CD4-positive, alpha-beta T cell treated with Interleukin-17A for 4 hours (primary cell): ENCODE data around the gene TPSD1.

Experiments used
- DNase-seq: peaks from one replicate; pipeline ENCODE4 v3.0.0-alpha.2; 2020; ENCODE audit warnings: mixed read lengths

TPSD1 gene

DNA sequence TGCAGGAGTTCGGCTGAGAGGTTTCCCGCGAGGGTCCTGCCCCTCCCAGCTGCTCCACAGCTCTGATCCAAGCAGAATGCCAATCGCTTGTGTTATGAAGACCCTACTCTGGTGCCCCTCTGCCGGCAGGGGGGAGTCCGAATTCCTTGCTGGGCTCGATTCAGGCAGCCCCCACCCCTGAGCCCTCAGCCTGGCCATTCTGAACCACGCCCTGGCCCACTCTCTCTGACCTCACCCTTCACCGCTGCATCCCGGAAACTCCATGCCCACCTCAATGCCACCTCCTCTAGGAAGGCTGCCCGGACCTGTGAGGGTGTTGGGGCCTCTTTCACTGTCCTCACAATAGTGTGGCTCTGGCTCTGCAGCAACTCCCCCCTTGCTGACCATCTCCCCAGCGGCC lies 45.7 kb downstream of the TPSD1 start:
- no peak for DNase-seq

DNA sequence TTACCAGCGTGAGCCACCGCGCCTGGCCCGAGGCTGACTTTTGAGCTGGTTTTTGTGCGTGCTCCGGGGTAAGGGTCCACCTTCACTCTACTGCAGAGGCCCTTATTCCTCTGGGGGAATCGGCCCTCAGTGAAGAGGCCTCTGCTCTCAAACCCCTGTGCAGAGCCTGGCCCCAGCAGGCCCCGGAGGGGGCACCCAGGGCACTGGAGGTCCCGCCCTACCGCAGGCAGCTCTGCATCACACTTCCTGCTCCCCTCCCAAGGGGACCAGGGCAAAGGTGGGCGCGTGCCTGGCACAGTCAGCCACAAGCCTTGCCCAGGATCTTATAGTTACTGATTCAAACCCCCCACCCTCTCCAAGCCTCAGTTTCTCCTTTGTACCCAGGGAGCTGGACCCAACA lies 50.0 kb downstream of the TPSD1 start:
- DNase-seq = no peak

DNA sequence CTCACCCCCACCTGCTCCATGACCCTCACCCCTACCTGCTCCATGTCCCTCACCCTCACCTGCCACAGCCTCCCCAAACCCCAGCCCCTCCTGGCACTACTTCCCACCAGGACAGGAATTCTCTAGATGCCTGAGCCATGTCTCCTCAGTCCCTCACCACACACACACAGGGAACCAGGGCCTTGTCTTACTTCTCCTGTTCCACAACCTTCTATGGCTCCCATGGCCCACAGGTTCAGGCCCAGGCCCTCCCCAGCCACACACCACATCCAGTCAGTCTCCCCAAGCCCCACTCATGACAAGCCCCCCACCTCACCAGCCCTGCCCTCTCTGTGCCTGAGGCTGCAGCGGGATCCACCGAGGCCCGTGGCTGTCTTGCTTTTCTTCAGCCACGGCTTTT lies 50.5 kb downstream of the TPSD1 start:
- no peak for DNase-seq

DNA sequence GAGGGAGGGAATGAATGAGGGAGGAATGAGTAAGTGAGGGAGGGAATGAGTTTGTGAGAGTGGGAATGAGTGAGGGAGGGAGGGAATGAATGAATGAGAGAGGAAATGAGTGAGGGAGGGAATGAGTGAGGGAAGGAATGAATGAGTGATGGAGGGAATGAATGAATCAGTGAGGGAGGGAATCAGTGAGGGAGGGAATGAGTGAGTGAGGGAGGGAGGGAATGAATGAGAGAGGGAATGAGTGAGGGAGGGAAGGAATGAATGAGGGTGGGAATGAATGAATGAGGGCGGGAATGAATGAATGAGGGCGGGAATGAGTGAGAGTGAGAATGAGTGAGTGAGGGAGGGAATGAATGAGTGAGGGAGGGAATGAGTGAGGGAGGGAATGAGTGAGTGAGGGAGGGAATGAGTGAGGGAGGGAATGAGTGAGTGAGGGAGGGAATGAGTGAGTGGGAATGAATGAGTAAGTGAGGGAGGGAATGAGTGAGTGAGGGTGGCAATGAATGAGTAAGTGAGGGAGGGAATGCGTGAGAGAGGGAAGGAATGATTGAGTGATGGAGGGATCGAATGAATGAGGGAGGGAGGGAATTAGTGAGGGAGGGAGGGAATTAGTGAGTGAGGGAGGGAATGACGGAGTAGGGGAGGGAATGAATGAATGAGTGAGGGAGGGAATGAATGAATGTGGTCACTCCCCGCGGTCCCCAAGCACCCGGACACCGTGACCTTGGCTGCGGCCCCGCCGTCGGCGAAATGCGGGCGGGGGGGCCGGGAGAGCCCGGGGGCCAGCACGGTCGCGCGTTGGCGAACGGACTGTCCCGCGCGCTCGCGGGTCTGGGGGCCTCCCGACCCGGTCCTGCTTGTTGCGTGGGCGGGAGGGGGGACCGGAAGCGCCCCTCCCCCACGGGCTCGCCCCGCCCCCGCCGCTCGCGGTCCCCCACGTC lies 52.4 kb downstream of the TPSD1 start:
- no peak for DNase-seq
